OCI-LY3 (cell line): ENCODE data around the gene GPR107.

ENCODE experiments used
- H2AFZ ChIP-seq: fragments of 200-600, 300-600 bp; shearing (Covaris generic); 2 replicates; pipeline ENCODE4 v1.6.0; 2014; ENCODE audit warnings: antibody characterized with exemption, low read depth, low read length
- H3K27ac ChIP-seq: fragments of 200-600, 300-600 bp; sonication (generic); 2 replicates; pipeline ENCODE4 v1.5.1; 2014; ENCODE audit warnings: mild to moderate bottlenecking, low read length, moderate library complexity, mixed read lengths
- H3K27me3 ChIP-seq: fragments of 200-600, 300-600 bp; sonication (generic); 2 replicates; pipeline ENCODE4 v1.6.1; 2014; ENCODE audit warnings: low read depth, low read length, mixed read lengths
- H3K36me3 ChIP-seq: fragments of 200-600, 300-600 bp; sonication (generic); replicated peaks from 2 replicates; pipeline ENCODE3; 2014; ENCODE audit warnings: low read depth, low read length, mixed read lengths
- H3K4me1 ChIP-seq: fragments of 300-600, 200-600 bp; sonication (generic); 2 replicates; pipeline ENCODE4 v1.6.1; 2014; ENCODE audit warnings: low read length, mixed read lengths
- H3K4me2 ChIP-seq: fragments of 200-600, 300-600 bp; sonication (generic); 2 replicates; pipeline ENCODE4 v1.6.1; 2014; ENCODE audit warnings: low read length, mixed read lengths
- H3K4me3 ChIP-seq: fragments of 300-600, 200-600 bp; sonication (generic); 2 replicates; pipeline ENCODE4 v1.5.1; 2014; ENCODE audit warnings: antibody characterized with exemption, mild to moderate bottlenecking, low read length, moderate library complexity
- H3K79me2 ChIP-seq: fragments of 300-600, 200-600 bp; shearing (Covaris generic); 2 replicates; pipeline ENCODE4 v1.6.1; 2014; ENCODE audit warnings: mild to moderate bottlenecking, low read length, mixed read lengths
- H3K9ac ChIP-seq: fragments of 300-600, 200-600 bp; shearing (Covaris generic); 2 replicates; pipeline ENCODE4 v1.6.0; 2014; ENCODE audit warnings: mild to moderate bottlenecking, low read length, moderate library complexity
- H3K9me3 ChIP-seq: fragments of 200-600, 300-600 bp; shearing (Covaris generic); 2 replicates; pipeline ENCODE4 v1.6.1; 2014; ENCODE audit warnings: low read length, mixed read lengths; ENCODE audit not compliant: insufficient read depth
- H4K20me1 ChIP-seq: fragments of 200-600, 300-600 bp; sonication (generic); 2 replicates; pipeline ENCODE4 v1.6.1; 2016; ENCODE audit warnings: low read length, mixed read lengths; ENCODE audit not compliant: insufficient read depth
- CTCF ChIP-seq: fragments of 200-600, 300-600 bp; sonication (generic); IDR thresholded peaks from 2 replicates; pipeline ENCODE4 v1.5.1; 2014; ENCODE audit warnings: antibody characterized with exemption, low read length, low read depth
- EZH2phosphoT487 ChIP-seq: fragments of 200-600 bp; shearing (Covaris generic); IDR thresholded peaks from 2 replicates; pipeline ENCODE4 v1.6.1; 2018; ENCODE audit warnings: antibody characterized with exemption, mixed run types, low read depth

Gene GPR107

GRCh38 chr9:130116346-130116745 lies 62.6 kb downstream of the GPR107 start:
- Histone ChIP-seq H3K36me3 (peaks cover 2% of the 10 kb centered on the region), H3K9me3 (no peaks in the 10 kb centered on the region), H3K27me3 (no peaks in the 10 kb centered on the region), H3K27ac (no peak overlapping the region), H2AFZ (no peak overlapping the region), H4K20me1 (no peaks in the 10 kb centered on the region), H3K79me2 (no peaks in the 10 kb centered on the region), H3K9ac (no peak overlapping the region), H3K4me1 (0 out of 2 replicates have a peak, but pooled peaks cover 3% of the 10 kb centered on the region), H3K4me2 (no peak overlapping the region), H3K4me3 (no peak overlapping the region)
- TF ChIP-seq CTCF (no peak), EZH2phosphoT487 (no peak)

GRCh38 chr9:130117376-130117775 lies 63.7 kb downstream of the GPR107 start:
- H3K4me3 ChIP-seq, result no peak overlapping the region
- no peaks in the 10 kb centered on the region for H3K9me3 ChIP-seq
- no peak for TF ChIP-seq CTCF
- no peak for TF ChIP-seq EZH2phosphoT487
- H3K4me2 ChIP-seq, result no peak overlapping the region
- no peak overlapping the region for H3K9ac ChIP-seq
- no peak overlapping the region for H3K27ac ChIP-seq
- no peaks in the 10 kb centered on the region for H3K79me2 ChIP-seq
- H3K4me1 ChIP-seq, result 0 out of 2 replicates have a peak, but pooled peaks cover 3% of the 10 kb centered on the region
- peaks cover 2% of the 10 kb centered on the region for H3K36me3 ChIP-seq
- no peak overlapping the region for H2AFZ ChIP-seq
- no peaks in the 10 kb centered on the region for H3K27me3 ChIP-seq
- no peaks in the 10 kb centered on the region for H4K20me1 ChIP-seq

- Histone ChIP-seq H3K36me3 (peaks cover 2% of the 10 kb centered on the region), H3K9ac (no peak overlapping the region), H4K20me1 (no peaks in the 10 kb centered on the region), H3K27me3 (no peaks in the 10 kb centered on the region), H3K4me1 (0 out of 2 replicates have a peak, but pooled peaks cover 3% of the 10 kb centered on the region), H3K9me3 (no peaks in the 10 kb centered on the region), H3K27ac (no peak overlapping the region), H3K4me2 (no peak overlapping the region), H2AFZ (no peak overlapping the region), H3K4me3 (no peak overlapping the region), H3K79me2 (no peaks in the 10 kb centered on the region)
- TF ChIP-seq EZH2phosphoT487, result no peak
- no peak for TF ChIP-seq CTCF
Observed at GRCh38 chr9:130117816-130118632, 64.3 kb downstream of the GPR107 start.

- H2AFZ ChIP-seq, result no peak overlapping the region
- TF ChIP-seq CTCF, result no peak
- no peak for TF ChIP-seq EZH2phosphoT487
- H3K27me3 ChIP-seq, result no peaks in the 10 kb centered on the region
- no peak overlapping the region for H3K9ac ChIP-seq
- H3K9me3 ChIP-seq, result no peaks in the 10 kb centered on the region
- peaks cover 2% of the 10 kb centered on the region for H3K36me3 ChIP-seq
- H3K4me3 ChIP-seq, result no peak overlapping the region
- H3K4me2 ChIP-seq, result no peak overlapping the region
- no peak overlapping the region for H3K27ac ChIP-seq
- H4K20me1 ChIP-seq, result no peaks in the 10 kb centered on the region
- H3K4me1 ChIP-seq, result 0 out of 2 replicates have a peak, but pooled peaks cover 3% of the 10 kb centered on the region
- no peaks in the 10 kb centered on the region for H3K79me2 ChIP-seq
Observed at GRCh38 chr9:130118841-130119518, 65.3 kb downstream of the GPR107 start.
